HEK293 (cell line): ENCODE measurements around the gene DGCR2.

Source experiments
- CTCF ChIA-PET: fragments of 350-600 bp; formaldehyde crosslinking; extraction: SDS; loops from one replicate; lab custom pipeline; 2021; ENCODE audit warnings: antibody characterized with exemption; lab: Yijun Ruan, JAX
- POLR2A ChIA-PET: fragments of 300-600 bp; formaldehyde crosslinking; extraction: SDS; loops from one replicate; lab custom pipeline; 2020; ENCODE audit warnings: antibody characterized with exemption, inconsistent platforms; lab: Yijun Ruan, JAX
- H3K27ac ChIP-seq: fragments of 200-500 bp; sonication (Bioruptor generic); 2 replicates; pipeline ENCODE4 v1.5.1; 2014; ENCODE audit warnings: low read depth, low read length, control low read depth, inconsistent platforms; ENCODE audit errors: extremely low read depth
- H3K36me3 ChIP-seq, 2 experiments: fragments of 200-500 bp in 1 of 2; sonication (Bioruptor generic) in 1 of 2; 1 replicate in 1 of 2; 2 replicates in 1 of 2; pipeline ENCODE4 v1.5.1; 2014 to 2017; ENCODE audit warnings: inconsistent platforms in 2 of 2, low read length in 2 of 2; ENCODE audit not compliant: control insufficient read depth in 2 of 2, insufficient read depth in 1 of 2
- H3K4me1 ChIP-seq: fragments of 200-500 bp; sonication (Bioruptor generic); 2 replicates; pipeline ENCODE4 v1.5.1; 2014; ENCODE audit warnings: mild to moderate bottlenecking, low read length, inconsistent platforms; ENCODE audit not compliant: control insufficient read depth, insufficient read depth
- H3K4me3 ChIP-seq: 2 replicates; pipeline ENCODE4 v1.5.1; 2011; ENCODE audit warnings: low read depth, mild to moderate bottlenecking, control low read depth, low read length, moderate library complexity
- H3K9me3 ChIP-seq: fragments of 200-500 bp; sonication (Bioruptor generic); 2 replicates; pipeline ENCODE4 v1.5.1; 2014; ENCODE audit warnings: low read depth, low read length, inconsistent platforms; ENCODE audit not compliant: control insufficient read depth, insufficient read depth
- BCL11B ChIP-seq: fragments of 450-650 bp; formaldehyde crosslinking; IDR thresholded peaks from 2 replicates; pipeline ENCODE4 v1.5.1; 2016; ENCODE audit warnings: low read depth, missing biosample characterization, missing genetic modification characterization
- IKZF3 ChIP-seq: fragments of 450-650 bp; IDR thresholded peaks from 2 replicates; pipeline ENCODE4 v1.5.0; 2018; ENCODE audit warnings: missing biosample characterization, mild to moderate bottlenecking, missing genetic modification characterization, moderate library complexity
- KLF10 ChIP-seq: fragments of 450-650 bp; IDR thresholded peaks from 2 replicates; pipeline ENCODE4 v1.5.1; 2018; ENCODE audit warnings: missing biosample characterization, mild to moderate bottlenecking, missing genetic modification characterization
- KLF17 ChIP-seq: fragments of 450-650 bp; formaldehyde crosslinking; IDR thresholded peaks from 2 replicates; pipeline ENCODE4 v1.5.1; 2016; ENCODE audit warnings: missing biosample characterization, missing genetic modification characterization
- PRDM1 ChIP-seq: fragments of 450-650 bp; formaldehyde crosslinking; IDR thresholded peaks from 2 replicates; pipeline ENCODE4; 2016; ENCODE audit warnings: missing biosample characterization, missing genetic modification characterization
- PRDM10 ChIP-seq: fragments of 450-650 bp; formaldehyde crosslinking; IDR thresholded peaks from 2 replicates; pipeline ENCODE4 v1.5.1; 2016; ENCODE audit warnings: missing biosample characterization, missing genetic modification characterization
- WT1 ChIP-seq: fragments of 450-650 bp; formaldehyde crosslinking; IDR thresholded peaks from 2 replicates; pipeline ENCODE4 v1.5.1; 2016; ENCODE audit warnings: missing biosample characterization, missing genetic modification characterization
- ZNF174 ChIP-seq: fragments of 450-650 bp; formaldehyde crosslinking; IDR thresholded peaks from 2 replicates; pipeline ENCODE4 v1.5.0; 2017; ENCODE audit warnings: missing biosample characterization, mild to moderate bottlenecking, missing genetic modification characterization
- ZNF202 ChIP-seq: fragments of 450-650 bp; formaldehyde crosslinking; IDR thresholded peaks from 2 replicates; pipeline ENCODE4 v1.5.1; 2016; ENCODE audit warnings: missing biosample characterization, missing genetic modification characterization, borderline replicate concordance
- ZNF211 ChIP-seq: fragments of 450-650 bp; formaldehyde crosslinking; IDR thresholded peaks from 2 replicates; pipeline ENCODE4 v1.5.1; 2016; ENCODE audit warnings: low read depth, missing biosample characterization, missing genetic modification characterization
- ZNF214 ChIP-seq: fragments of 450-650 bp; formaldehyde crosslinking; IDR thresholded peaks from 2 replicates; pipeline ENCODE4 v1.5.1; 2017; ENCODE audit warnings: missing biosample characterization, mild to moderate bottlenecking, missing genetic modification characterization, borderline replicate concordance
- ZNF223 ChIP-seq: fragments of 450-650 bp; formaldehyde crosslinking; IDR thresholded peaks from 2 replicates; pipeline ENCODE4 v1.5.1; 2016; ENCODE audit warnings: missing biosample characterization, missing genetic modification characterization
- ZNF26 ChIP-seq: fragments of 450-650 bp; formaldehyde crosslinking; IDR thresholded peaks from 2 replicates; pipeline ENCODE4 v1.5.1; 2016; ENCODE audit warnings: missing biosample characterization, missing genetic modification characterization
- ZNF280C ChIP-seq: fragments of 450-650 bp; formaldehyde crosslinking; IDR thresholded peaks from 2 replicates; pipeline ENCODE4 v1.5.1; 2016; ENCODE audit warnings: missing biosample characterization, missing genetic modification characterization
- ZNF521 ChIP-seq: fragments of 450-650 bp; formaldehyde crosslinking; IDR thresholded peaks from 2 replicates; pipeline ENCODE4 v1.5.1; 2017; ENCODE audit warnings: missing biosample characterization, mild to moderate bottlenecking, missing genetic modification characterization
- ZNF548 ChIP-seq: fragments of 450-650 bp; formaldehyde crosslinking; IDR thresholded peaks from 2 replicates; pipeline ENCODE4 v1.5.1; 2016; ENCODE audit warnings: missing biosample characterization, missing genetic modification characterization
- ZNF549 ChIP-seq: fragments of 450-650 bp; IDR thresholded peaks from 2 replicates; pipeline ENCODE4 v1.5.1; 2018; ENCODE audit warnings: missing biosample characterization, missing genetic modification characterization, mild to moderate bottlenecking, inconsistent platforms, moderate library complexity
- ZNF692 ChIP-seq: fragments of 450-650 bp; formaldehyde crosslinking; IDR thresholded peaks from 2 replicates; pipeline ENCODE4 v1.5.1; 2016; ENCODE audit warnings: missing biosample characterization, missing genetic modification characterization
- ZNF707 ChIP-seq: fragments of 450-650 bp; formaldehyde crosslinking; IDR thresholded peaks from 2 replicates; pipeline ENCODE4 v1.5.1; 2016; ENCODE audit warnings: missing biosample characterization, missing genetic modification characterization
- ZNF768 ChIP-seq: fragments of 450-650 bp; formaldehyde crosslinking; IDR thresholded peaks from 2 replicates; pipeline ENCODE4 v1.5.1; 2018; ENCODE audit warnings: missing biosample characterization, mild to moderate bottlenecking, missing genetic modification characterization
- ZNF830 ChIP-seq: fragments of 450-650 bp; IDR thresholded peaks from 2 replicates; pipeline ENCODE4 v1.5.0; 2018; ENCODE audit warnings: missing biosample characterization, missing genetic modification characterization, low read depth, mild to moderate bottlenecking, moderate library complexity
- ZSCAN18 ChIP-seq: fragments of 450-650 bp; formaldehyde crosslinking; IDR thresholded peaks from 2 replicates; pipeline ENCODE4 v1.5.1; 2016; ENCODE audit warnings: missing biosample characterization, missing genetic modification characterization

The DGCR2 gene

GRCh38 chr22:19129871-19130270, 7.7 kb upstream of the DGCR2 start (continued):
- no peak for TF ChIP-seq ZNF26 (tag by site-specific recombination)
- no peak for TF ChIP-seq ZNF521 (tag by site-specific recombination)
- no peak for TF ChIP-seq IKZF3 (tag by site-specific recombination)
- no peak for TF ChIP-seq ZNF549
- TF ChIP-seq KLF17, result no peak
- TF ChIP-seq ZNF830, result no peak
- TF ChIP-seq ZNF548, result no peak
- TF ChIP-seq ZNF692, result no peak
- no peak for TF ChIP-seq ZNF223 (tag by site-specific recombination)
- no peak for TF ChIP-seq ZNF214 (tag by site-specific recombination)
- no peak for TF ChIP-seq ZNF211 (tag by site-specific recombination)
- no peak for TF ChIP-seq WT1 (tag by site-specific recombination)
- no peak for TF ChIP-seq ZNF280C
- TF ChIP-seq ZNF707 (tag by site-specific recombination), result no peak

- H3K9me3 ChIP-seq, result no peaks in the 10 kb centered on the region
- H3K36me3 ChIP-seq, result peaks cover 0 to 35% of the 10 kb centered on the region in 2 experiments; a peak in 1 of 3 replicates
- H3K4me3 ChIP-seq, result no peak overlapping the region
- no peak overlapping the region for H3K27ac ChIP-seq
- POLR2A ChIA-PET, result interaction anchor here (1.0 kb wide), 1 partner anchor 12 kb away, joined by 3 read pairs; no protein-coding TSS in a partner anchor
- H3K4me1 ChIP-seq, result no peaks in the 10 kb centered on the region
- CTCF ChIA-PET, result interaction anchor here (0.6 to 2.8 kb wide), 2 partner anchors 15 to 37 kb away, joined by 3 to 12 read pairs; partner anchors contain the start of gene ESS2
- no peak for TF ChIP-seq PRDM10 (tag by site-specific recombination)
- TF ChIP-seq ZSCAN18, result no peak
- TF ChIP-seq ZNF768 (tag by site-specific recombination), result no peak
- TF ChIP-seq ZNF202, result no peak
- no peak for TF ChIP-seq BCL11B (tag by site-specific recombination)
- TF ChIP-seq KLF10 (tag by site-specific recombination), result no peak
- no peak for TF ChIP-seq ZNF174
- no peak for TF ChIP-seq PRDM1
- no peak for TF ChIP-seq ZNF26 (tag by site-specific recombination)
Measured at GRCh38 chr22:19128946-19129727, 6.9 kb upstream of the DGCR2 start.
